KMS-11 (cell line): ENCODE measurements around the gene MYH1.

Experiments used
- H2AFZ ChIP-seq: fragments of 200-600 bp; sonication (generic); 2 replicates; pipeline ENCODE4 v1.6.1; 2016; ENCODE audit warnings: antibody characterized with exemption, mixed run types, low read depth
- H3K27ac ChIP-seq: fragments of 200-600 bp; sonication (generic); 2 replicates; pipeline ENCODE4 v1.6.1; 2016; ENCODE audit warnings: mild to moderate bottlenecking, mixed run types
- H3K27me3 ChIP-seq: fragments of 200-600 bp; sonication (generic); 2 replicates; pipeline ENCODE4 v1.6.1; 2017; ENCODE audit warnings: mild to moderate bottlenecking, low read depth, mixed run types, moderate library complexity; ENCODE audit not compliant: insufficient read depth
- H3K36me3 ChIP-seq: fragments of 200-600 bp; sonication (generic); 2 replicates; pipeline ENCODE4 v1.6.1; 2017; ENCODE audit warnings: mild to moderate bottlenecking, mixed run types; ENCODE audit not compliant: insufficient read depth
- H3K4me1 ChIP-seq: fragments of 200-600 bp; sonication (generic); 2 replicates; pipeline ENCODE4 v1.6.1; 2016; ENCODE audit warnings: mild to moderate bottlenecking, low read depth, mixed run types; ENCODE audit not compliant: poor library complexity, severe bottlenecking
- H3K4me2 ChIP-seq: fragments of 200-600 bp; sonication (generic); 2 replicates; pipeline ENCODE4 v1.7.0; 2016; ENCODE audit warnings: mild to moderate bottlenecking, mixed run types
- H3K4me3 ChIP-seq: fragments of 200-600 bp; sonication (generic); IDR thresholded peaks from 2 replicates; pipeline ENCODE4 v1.6.1; 2017; ENCODE audit warnings: low read depth, low read length, mixed read lengths; ENCODE audit not compliant: insufficient read depth
- H3K79me2 ChIP-seq: fragments of 200-600 bp; sonication (generic); 2 replicates; pipeline ENCODE4 v1.6.1; 2016; ENCODE audit warnings: low read depth, mixed run types; ENCODE audit not compliant: insufficient read depth
- H3K9ac ChIP-seq: fragments of 200-600 bp; sonication (generic); 2 replicates; pipeline ENCODE4 v1.6.1; 2016; ENCODE audit warnings: mild to moderate bottlenecking, mixed run types
- H4K20me1 ChIP-seq: fragments of 200-600 bp; sonication (generic); 2 replicates; pipeline ENCODE4 v1.6.1; 2016; ENCODE audit warnings: mild to moderate bottlenecking, mixed run types; ENCODE audit not compliant: insufficient read depth
- CTCF ChIP-seq: fragments of 200-600 bp; sonication (generic); conservative IDR thresholded peaks from 2 replicates; pipeline ENCODE4 v1.6.1; 2017; ENCODE audit warnings: low read depth, mild to moderate bottlenecking, antibody characterized with exemption, low read length, moderate library complexity, mixed read lengths

Gene MYH1

GRCh38 chr17:10458701-10459100 is 59.6 kb downstream of the MYH1 start:
- H4K20me1 ChIP-seq, result no peaks in the 10 kb centered on the region

DNA sequence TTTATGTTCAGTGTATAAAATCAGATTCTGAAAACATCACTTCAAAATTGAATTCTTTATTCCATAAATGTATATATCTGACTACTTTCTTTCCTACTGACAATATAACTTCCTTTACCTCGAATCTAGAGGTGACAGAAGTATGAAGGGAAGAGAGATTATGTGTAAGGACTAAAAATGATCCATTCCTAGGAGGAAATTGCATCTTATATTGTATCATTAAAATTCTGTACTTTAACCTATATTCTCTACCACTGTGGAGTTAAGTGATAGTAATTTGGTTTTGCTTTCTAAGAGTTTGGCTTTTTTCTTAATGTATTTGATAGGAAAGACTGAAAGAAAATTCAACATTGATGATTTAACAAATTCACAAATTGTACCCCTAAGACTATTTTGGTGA is 60.4 kb downstream of the MYH1 start:
- no peaks in the 10 kb centered on the region for H3K36me3 ChIP-seq
- no peak overlapping the region for H3K4me3 ChIP-seq
- H4K20me1 ChIP-seq, result no peaks in the 10 kb centered on the region
- H3K27me3 ChIP-seq, result no peaks in the 10 kb centered on the region
- no peaks in the 10 kb centered on the region for H3K79me2 ChIP-seq
- H3K4me1 ChIP-seq, result no peaks in the 10 kb centered on the region
- no peak for TF ChIP-seq CTCF
- no peak overlapping the region for H3K27ac ChIP-seq
- no peak overlapping the region for H2AFZ ChIP-seq
- no peak overlapping the region for H3K4me2 ChIP-seq
- no peak overlapping the region for H3K9ac ChIP-seq

More at GRCh38 chr17:10458701-10459100, 59.6 kb downstream of the MYH1 start:
- Histone ChIP-seq H3K27ac (no peak overlapping the region), H3K36me3 (no peaks in the 10 kb centered on the region), H3K27me3 (no peaks in the 10 kb centered on the region), H3K4me1 (no peaks in the 10 kb centered on the region), H3K9ac (no peak overlapping the region), H2AFZ (no peak overlapping the region), H3K4me3 (no peak overlapping the region), H3K79me2 (no peaks in the 10 kb centered on the region), H3K4me2 (no peak overlapping the region)
- TF ChIP-seq CTCF, result no peak

- Histone ChIP-seq H3K4me3 (no peak overlapping the region), H3K9ac (no peak overlapping the region), H3K79me2 (no peaks in the 10 kb centered on the region), H3K27me3 (no peaks in the 10 kb centered on the region), H2AFZ (no peak overlapping the region), H3K36me3 (no peaks in the 10 kb centered on the region), H3K27ac (no peak overlapping the region), H3K4me1 (no peaks in the 10 kb centered on the region), H4K20me1 (no peaks in the 10 kb centered on the region), H3K4me2 (no peak overlapping the region)
- TF ChIP-seq CTCF, result no peak
These were observed 71.1 kb downstream of the MYH1 start for GRCh38 chr17:10447026-10447931.
